ENCODE data around the gene CGRRF1. TPM values are rescaled to one million over a fixed set of nuclear protein-coding genes. Genes with fewer than 3 reads are reported as not detected.

The CGRRF1 gene
- total RNA-seq, 1 experiment from 2014 or later = 11.2 TPM

- Histone ChIP-seq H3K27ac (ENCODE audit: low read depth, low read length, poor library complexity, severe bottlenecking) (no peak overlapping the region), H3K36me3 (ENCODE audit: insufficient read depth, low read length, poor library complexity, severe bottlenecking) (peaks cover 1% of the 10 kb centered on the region), H3K4me1 (ENCODE audit: insufficient read depth, low read length, poor library complexity, severe bottlenecking) (no peaks in the 10 kb centered on the region), H3K4me3 (ENCODE audit: low read depth, low read length, poor library complexity, severe bottlenecking) (no peak overlapping the region), H3K27me3 (replicated peaks; ENCODE audit: insufficient read depth, low read depth, low read length, poor library complexity) (no peaks in the 10 kb centered on the region), H3K9me3 (ENCODE audit: low read depth, low read length, poor library complexity, severe bottlenecking) (peaks cover 3% of the 10 kb centered on the region)
- no TSS peak for BruUV-seq (replicated peaks)
- intact Hi-C loops (cut with micrococcal nuclease; ENCODE audit: unreplicated experiment) = no loop called here
- POLR2A ChIA-PET (ENCODE audit: low non-redundant PET) = no interaction called here
- TF ChIP-seq, protein P1, sequence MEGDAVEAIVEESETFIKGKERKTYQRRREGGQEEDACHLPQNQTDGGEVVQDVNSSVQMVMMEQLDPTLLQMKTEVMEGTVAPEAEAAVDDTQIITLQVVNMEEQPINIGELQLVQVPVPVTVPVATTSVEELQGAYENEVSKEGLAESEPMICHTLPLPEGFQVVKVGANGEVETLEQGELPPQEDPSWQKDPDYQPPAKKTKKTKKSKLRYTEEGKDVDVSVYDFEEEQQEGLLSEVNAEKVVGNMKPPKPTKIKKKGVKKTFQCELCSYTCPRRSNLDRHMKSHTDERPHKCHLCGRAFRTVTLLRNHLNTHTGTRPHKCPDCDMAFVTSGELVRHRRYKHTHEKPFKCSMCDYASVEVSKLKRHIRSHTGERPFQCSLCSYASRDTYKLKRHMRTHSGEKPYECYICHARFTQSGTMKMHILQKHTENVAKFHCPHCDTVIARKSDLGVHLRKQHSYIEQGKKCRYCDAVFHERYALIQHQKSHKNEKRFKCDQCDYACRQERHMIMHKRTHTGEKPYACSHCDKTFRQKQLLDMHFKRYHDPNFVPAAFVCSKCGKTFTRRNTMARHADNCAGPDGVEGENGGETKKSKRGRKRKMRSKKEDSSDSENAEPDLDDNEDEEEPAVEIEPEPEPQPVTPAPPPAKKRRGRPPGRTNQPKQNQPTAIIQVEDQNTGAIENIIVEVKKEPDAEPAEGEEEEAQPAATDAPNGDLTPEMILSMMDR (conservative IDR thresholded peaks at IDR 0.05; ENCODE audit: low read depth, low read length) = no peak
- TF ChIP-seq EZH2 (IDR thresholded peaks at IDR 0.05; ENCODE audit: borderline replicate concordance, low read depth, low read length, poor library complexity, severe bottlenecking) = no peak
- CTCF ChIA-PET = no interaction called here
- DNase-seq (ENCODE audit: low spot score) = no peak
Observed at GRCh38 chr14:54577494-54577893, 67.8 kb downstream of the CGRRF1 start.

DNA sequence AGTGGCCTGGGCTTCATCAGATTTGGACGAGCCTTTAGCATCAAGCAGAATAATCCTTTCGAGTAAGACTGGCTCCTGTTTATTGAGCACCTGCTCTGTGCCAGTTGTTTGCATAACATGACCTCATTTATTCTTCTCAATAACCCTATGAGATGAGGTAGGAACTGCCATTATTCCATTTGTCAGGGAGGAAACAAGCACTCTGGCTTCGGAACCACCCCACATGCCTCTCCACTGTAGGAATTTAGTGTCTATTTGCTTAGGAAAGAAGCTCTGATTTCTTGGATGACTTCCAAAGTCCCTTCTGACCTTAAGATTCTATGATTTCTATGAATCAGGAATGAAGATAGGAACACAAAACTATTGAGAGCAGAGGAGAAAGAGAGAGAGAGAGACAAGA, 68.3 kb downstream of the CGRRF1 start:
- ChIA-PET POLR2A (ENCODE audit: low non-redundant PET) (no interaction called here), CTCF (no interaction called here)
- H3K27ac ChIP-seq (ENCODE audit: low read depth, low read length, poor library complexity, severe bottlenecking) = no peak overlapping the region
- DNase-seq (ENCODE audit: low spot score) = peak; percentile 22
- H3K9me3 ChIP-seq (ENCODE audit: low read depth, low read length, poor library complexity, severe bottlenecking) = no peaks in the 10 kb centered on the region
- no peak overlapping the region for H3K4me3 ChIP-seq (ENCODE audit: low read depth, low read length, poor library complexity, severe bottlenecking)
- H3K36me3 ChIP-seq (ENCODE audit: insufficient read depth, low read length, poor library complexity, severe bottlenecking) = no peaks in the 10 kb centered on the region
- BruUV-seq (replicated peaks) = no TSS peak
- intact Hi-C loops (cut with micrococcal nuclease; ENCODE audit: unreplicated experiment) = no loop called here
- no peak for TF ChIP-seq EZH2 (IDR thresholded peaks at IDR 0.05; ENCODE audit: borderline replicate concordance, low read depth, low read length, poor library complexity, severe bottlenecking)
- TF ChIP-seq, protein P1 (conservative IDR thresholded peaks at IDR 0.05; ENCODE audit: low read depth, low read length) = no peak
- H3K4me1 ChIP-seq (ENCODE audit: insufficient read depth, low read length, poor library complexity, severe bottlenecking) = no peaks in the 10 kb centered on the region
- H3K27me3 ChIP-seq (replicated peaks; ENCODE audit: insufficient read depth, low read depth, low read length, poor library complexity) = no peaks in the 10 kb centered on the region

DNA sequence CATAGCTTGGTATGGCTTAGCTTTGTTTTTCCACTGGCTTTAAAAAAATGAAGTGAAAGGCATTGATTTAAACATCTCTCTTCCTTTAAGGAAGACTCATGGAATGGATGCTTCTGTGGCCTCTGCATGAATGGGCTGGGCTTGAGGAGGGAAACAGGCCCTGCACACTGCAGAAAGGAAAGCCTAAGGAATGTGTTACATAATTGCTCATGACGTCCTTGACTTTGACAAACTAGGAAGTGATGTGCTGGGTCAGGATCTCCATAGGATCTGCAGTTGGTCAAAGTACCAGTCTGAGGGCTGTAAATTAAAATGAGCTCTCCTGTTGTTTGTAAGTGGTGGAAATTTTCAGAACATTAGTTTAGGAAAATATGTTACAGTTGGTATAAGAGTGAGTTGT, 69.9 kb downstream of the CGRRF1 start:
- H3K36me3 ChIP-seq (ENCODE audit: insufficient read depth, low read length, poor library complexity, severe bottlenecking) = no peaks in the 10 kb centered on the region
- peak; percentile 45 for DNase-seq (ENCODE audit: low spot score)
- no peak for TF ChIP-seq EZH2 (IDR thresholded peaks at IDR 0.05; ENCODE audit: borderline replicate concordance, low read depth, low read length, poor library complexity, severe bottlenecking)
- TF ChIP-seq, protein P1 (conservative IDR thresholded peaks at IDR 0.05; ENCODE audit: low read depth, low read length) = no peak

More for the DNA sequence above, 69.9 kb downstream of the CGRRF1 start:
- intact Hi-C loops (cut with micrococcal nuclease; ENCODE audit: unreplicated experiment) = no loop called here
- Histone ChIP-seq H3K4me3 (ENCODE audit: low read depth, low read length, poor library complexity, severe bottlenecking) (no peak overlapping the region), H3K27ac (ENCODE audit: low read depth, low read length, poor library complexity, severe bottlenecking) (no peak overlapping the region), H3K4me1 (ENCODE audit: insufficient read depth, low read length, poor library complexity, severe bottlenecking) (no peaks in the 10 kb centered on the region), H3K9me3 (ENCODE audit: low read depth, low read length, poor library complexity, severe bottlenecking) (no peaks in the 10 kb centered on the region), H3K27me3 (replicated peaks; ENCODE audit: insufficient read depth, low read depth, low read length, poor library complexity) (no peaks in the 10 kb centered on the region)
- CTCF ChIA-PET = no interaction called here
- BruUV-seq (replicated peaks) = no TSS peak
- POLR2A ChIA-PET (ENCODE audit: low non-redundant PET) = no interaction called here

Data from A673 (cell line).